Right cardiac atrium (tissue), 5 donors: ENCODE measurements around the gene LRRC59. TPM values are rescaled to one million over a fixed set of nuclear protein-coding genes. Genes with fewer than 3 reads are reported as not detected.
A peak's percentile ranks its signal among the peaks of the same experiment; 100 is the strongest.

Experiments
- ATAC-seq, 2 donors: fragments of 200-7000 bp; cut with Tn5 transposase; one replicate each; pipeline versions ENCODE4 v1.8.0 to v1.9.1; 2020; ENCODE audit warnings: moderate library complexity in 2 of 2, mild to moderate bottlenecking in 1 of 2
- DNase-seq, 3 donors: peaks; one replicate each; pipeline ENCODE4 v3.0.0-alpha.2; 2020
- H3K27ac ChIP-seq: one replicate; pipeline ENCODE4 v1.5.1; 2013; ENCODE audit warnings: mild to moderate bottlenecking, low read length, control low read depth, moderate library complexity
- H3K27me3 ChIP-seq: one replicate; pipeline ENCODE4 v1.6.1; 2013; ENCODE audit not compliant: control insufficient read depth, insufficient read depth
- H3K4me1 ChIP-seq: one replicate; pipeline ENCODE4 v1.6.1; 2013; ENCODE audit warnings: low read length; ENCODE audit not compliant: control insufficient read depth, insufficient read depth
- H3K4me3 ChIP-seq: one replicate; pipeline ENCODE4 v1.5.1; 2013; ENCODE audit warnings: low read length, control low read depth
- H3K9me3 ChIP-seq: one replicate; pipeline ENCODE4 v1.6.1; 2013; ENCODE audit warnings: low read length; ENCODE audit not compliant: control insufficient read depth
- WGBS: extraction: QIAGEN DNeasy Blood & Tissue Kit; methylation state at CpG from one replicate; pipeline ENCODE4 v1.1.7; 2013; 5-methylcytosine and 5-hydroxymethylcytosine counted together
- intact Hi-C, 4 donors: fragments of 100-400 bp; cut with DNase I; formaldehyde crosslinking; loops; one replicate each; pipeline versions ENCODE4 v1.11.0 to v1.14.0; 2022 to 2023
- polyA plus RNA-seq: library from polyadenylated mRNA; stranded (reverse); fragments of 200-250 nt; gene quantifications from one replicate; pipeline ENCODE4 v1.2.3, GENCODE V29; 2013
- total RNA-seq, 4 donors: library from RNA; stranded (reverse); fragmentation: NEBNext Ultra II Directional; extraction: Animal tissue kit (Norgen Biotek cat#: 25700); gene quantifications; one replicate each; pipeline ENCODE4 v1.2.1, GENCODE V29; 2021
- donor health status: healthy with polysubstance abuse.
- donor health status: DM: no; HTN: yes; CAD: no.
- donor health status: DM: no; HTN: no; CAD: no.
- donor health status: DM: no; HTN: yes; CAD: no; lungs with severe emphysema.
- donor health status: DM: yes; HTN: yes; CAD: no.

Gene LRRC59
- total and polyA plus RNA-seq, 5 donors = 22.0 to 62.0 (median 32.7) TPM

DNA sequence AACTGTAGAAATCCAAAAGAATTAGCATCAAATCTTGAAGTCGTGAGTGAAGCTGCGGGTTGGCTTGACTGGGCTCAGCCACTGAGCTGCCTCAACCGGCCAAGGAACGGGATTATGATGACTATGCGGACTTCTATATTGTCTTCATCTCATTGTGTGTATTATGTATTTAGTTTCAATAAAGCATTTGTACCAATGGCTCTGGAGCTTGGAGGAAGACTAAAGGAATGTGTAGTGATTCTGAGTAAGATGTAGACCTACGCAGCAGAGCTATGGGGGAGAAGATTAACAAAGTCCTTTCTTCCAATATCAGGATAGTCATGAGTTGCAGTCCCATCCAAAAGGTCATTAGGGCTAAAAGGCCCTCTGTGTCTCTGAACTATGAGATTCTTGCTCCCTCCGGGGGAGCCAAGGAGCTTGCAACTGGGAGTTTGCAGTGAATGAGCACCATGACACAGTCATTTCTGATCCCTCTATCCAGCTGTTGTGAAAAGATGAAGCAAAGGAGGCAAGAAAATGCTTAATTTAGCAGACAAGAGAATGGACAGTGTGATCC lies 16.0 kb downstream of the LRRC59 start:
- H3K4me1 ChIP-seq = no peaks in the 10 kb centered on the region
- no peaks in the 10 kb centered on the region for H3K9me3 ChIP-seq
- ATAC-seq = no peak
- 85% methylated on average over 7 of the region's 7 CpGs for WGBS
- H3K27ac ChIP-seq = no peak overlapping the region
- DNase-seq = no peak
- intact Hi-C loops = no loop called here
- H3K4me3 ChIP-seq = no peak overlapping the region
- H3K27me3 ChIP-seq = no peaks in the 10 kb centered on the region

DNA sequence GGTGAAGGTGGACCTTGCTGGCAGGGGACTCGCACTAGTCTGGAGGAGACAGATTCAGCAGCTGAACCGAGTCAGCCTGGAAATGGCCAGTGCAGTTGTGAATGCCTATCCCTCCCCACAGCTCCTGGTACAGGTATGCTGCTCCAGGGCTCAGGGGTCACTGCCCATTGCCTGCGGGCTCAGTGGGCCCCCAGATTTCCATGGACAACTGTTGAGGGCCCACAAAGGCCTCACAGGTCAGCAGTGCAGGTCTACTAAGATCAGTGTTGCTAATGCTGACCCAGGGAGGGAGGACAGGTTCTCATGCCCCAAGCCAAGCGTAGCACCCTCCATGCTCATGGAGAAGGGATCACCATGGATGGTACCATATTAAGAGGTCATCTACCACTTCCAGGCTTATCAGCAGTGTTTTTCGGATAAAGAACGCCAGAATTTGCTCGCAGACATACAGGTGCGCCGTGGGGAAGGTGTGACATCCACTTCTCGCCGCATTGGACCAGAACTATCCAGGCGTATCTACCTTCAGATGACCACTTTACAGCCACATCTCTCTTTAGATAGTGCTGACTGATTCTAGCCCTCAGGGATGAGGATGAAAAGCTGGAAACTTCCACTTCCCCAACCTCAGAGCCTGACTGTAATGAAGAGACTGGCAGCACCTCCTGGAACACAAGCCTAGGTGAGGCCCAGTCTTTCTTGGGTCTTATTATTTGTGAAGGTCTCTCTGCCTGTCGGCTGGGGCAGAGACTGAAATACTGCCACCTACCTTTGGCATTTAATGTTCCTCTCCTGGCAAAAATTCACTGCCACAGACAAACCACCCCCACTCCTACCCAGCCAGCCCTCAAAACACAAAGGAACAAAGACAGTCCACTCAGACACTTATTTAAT lies 16.7 kb downstream of the LRRC59 start:
- WGBS = 89% methylated on average over 13 of the region's 13 CpGs
- peak in 1 of 2 donors; percentile 40 for ATAC-seq
- no peaks in the 10 kb centered on the region for H3K4me1 ChIP-seq
- no peaks in the 10 kb centered on the region for H3K9me3 ChIP-seq
- H3K4me3 ChIP-seq = no peak overlapping the region
- no peaks in the 10 kb centered on the region for H3K27me3 ChIP-seq
- no peak for DNase-seq
- no peak overlapping the region for H3K27ac ChIP-seq
- intact Hi-C loops = no loop called here

DNA sequence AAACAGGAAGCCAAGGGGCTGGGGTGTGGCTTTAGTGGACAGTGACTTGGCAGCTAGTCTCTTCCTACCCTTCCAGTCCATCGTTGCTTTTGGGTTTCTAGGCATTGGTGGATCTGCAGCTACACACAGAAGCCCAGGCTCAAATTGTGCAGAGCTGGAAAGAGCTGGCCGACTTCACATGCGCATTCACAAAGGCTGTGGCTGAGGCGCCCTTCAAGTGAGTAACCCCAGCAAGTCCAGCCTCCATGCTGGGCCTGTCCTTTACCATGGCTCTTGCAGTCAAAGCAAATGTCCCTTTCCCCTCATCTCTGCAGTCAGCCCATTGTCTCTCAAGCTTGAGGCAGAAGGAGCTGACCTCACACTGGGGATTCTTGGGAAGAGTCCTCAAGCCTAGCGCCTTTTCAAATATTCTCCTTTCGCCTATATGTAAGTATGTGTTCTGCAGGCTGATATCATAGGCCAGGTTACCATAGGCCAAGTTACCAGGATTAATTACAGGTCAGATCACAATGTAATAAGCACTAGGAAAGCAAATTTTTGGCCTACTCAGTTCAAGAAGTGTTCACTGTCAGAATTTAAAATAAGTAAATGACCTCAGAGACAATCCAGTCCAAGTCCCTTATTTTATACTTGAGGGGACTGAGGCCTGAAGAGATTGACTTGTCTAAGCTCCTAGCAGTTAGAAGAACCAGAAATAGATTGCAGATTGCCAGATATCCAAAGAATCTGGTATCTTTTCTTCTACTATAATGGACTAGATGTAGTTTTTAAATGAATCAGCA lies 17.8 kb downstream of the LRRC59 start:
- no peak for ATAC-seq
- WGBS = 90% methylated on average over 6 of the region's 6 CpGs

DNA sequence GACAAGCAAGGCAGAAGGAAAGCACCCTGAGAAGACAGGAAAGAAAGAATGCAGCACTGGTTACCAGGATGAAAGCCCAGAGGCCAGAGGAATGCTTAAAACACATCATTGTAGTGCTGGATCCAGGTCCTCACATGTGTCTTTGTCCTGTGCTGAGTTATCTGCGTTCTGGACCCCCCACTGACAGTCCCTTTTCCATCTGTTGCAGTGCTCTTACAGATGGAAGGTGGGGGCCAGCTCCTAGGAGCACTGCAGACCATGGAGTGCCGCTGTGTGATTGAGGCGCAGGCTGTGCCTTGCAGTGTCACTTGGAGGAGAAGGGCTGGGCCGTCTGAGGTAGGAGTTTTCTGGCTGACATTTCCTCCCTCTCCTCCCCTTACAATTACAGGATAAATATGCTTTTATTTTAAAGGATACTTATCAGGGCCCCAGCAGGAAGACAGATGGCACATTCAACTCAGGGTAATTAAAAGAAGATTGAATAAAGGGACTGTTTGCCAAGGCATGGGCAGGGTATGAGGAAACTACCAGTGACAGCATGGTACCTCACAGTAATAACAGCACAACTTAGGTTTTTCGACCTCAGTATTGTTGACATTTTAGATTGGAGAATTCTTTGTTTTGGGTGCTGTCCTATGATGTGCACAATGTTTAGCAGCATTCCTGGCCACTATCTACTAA lies 21.3 kb downstream of the LRRC59 start:
- no peak overlapping the region for H3K4me3 ChIP-seq
- H3K9me3 ChIP-seq = no peaks in the 10 kb centered on the region
- DNase-seq = no peak
- no peak for ATAC-seq
- no peak overlapping the region for H3K27ac ChIP-seq
- H3K4me1 ChIP-seq = no peaks in the 10 kb centered on the region
- intact Hi-C loops = no loop called here
- WGBS = 78% methylated on average over 5 of the region's 5 CpGs
- H3K27me3 ChIP-seq = no peaks in the 10 kb centered on the region

More for the DNA sequence above, 17.8 kb downstream of the LRRC59 start:
- Histone ChIP-seq H3K27me3 (no peaks in the 10 kb centered on the region), H3K4me1 (no peaks in the 10 kb centered on the region), H3K27ac (no peak overlapping the region), H3K9me3 (no peaks in the 10 kb centered on the region), H3K4me3 (no peak overlapping the region)
- intact Hi-C loops = no loop called here
- DNase-seq = no peak

DNA sequence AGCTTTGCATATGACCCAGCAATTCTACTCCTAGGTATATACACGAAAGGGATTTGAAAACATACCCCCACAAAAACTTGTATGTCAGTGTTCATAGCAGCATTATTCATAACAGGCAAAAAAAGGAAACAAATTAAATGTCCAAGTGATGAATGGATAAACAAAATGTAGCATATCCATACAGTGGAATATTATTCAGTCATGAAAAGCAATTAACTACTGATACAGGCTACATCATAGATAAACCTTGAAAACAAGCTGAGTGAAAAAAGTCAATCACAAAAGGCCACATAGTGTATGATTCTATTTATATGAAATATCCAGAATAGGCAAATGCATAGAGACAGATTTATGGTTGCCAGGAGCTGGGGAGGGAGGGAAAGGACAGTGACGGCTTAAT lies 23.6 kb downstream of the LRRC59 start:
- intact Hi-C loops = no loop called here
- Histone ChIP-seq H3K27me3 (no peaks in the 10 kb centered on the region), H3K9me3 (no peaks in the 10 kb centered on the region), H3K4me1 (no peaks in the 10 kb centered on the region), H3K27ac (no peak overlapping the region), H3K4me3 (no peak overlapping the region)
- ATAC-seq (no peak), DNase-seq (no peak)
- WGBS = 81% methylated on average over 2 of the region's 2 CpGs

DNA sequence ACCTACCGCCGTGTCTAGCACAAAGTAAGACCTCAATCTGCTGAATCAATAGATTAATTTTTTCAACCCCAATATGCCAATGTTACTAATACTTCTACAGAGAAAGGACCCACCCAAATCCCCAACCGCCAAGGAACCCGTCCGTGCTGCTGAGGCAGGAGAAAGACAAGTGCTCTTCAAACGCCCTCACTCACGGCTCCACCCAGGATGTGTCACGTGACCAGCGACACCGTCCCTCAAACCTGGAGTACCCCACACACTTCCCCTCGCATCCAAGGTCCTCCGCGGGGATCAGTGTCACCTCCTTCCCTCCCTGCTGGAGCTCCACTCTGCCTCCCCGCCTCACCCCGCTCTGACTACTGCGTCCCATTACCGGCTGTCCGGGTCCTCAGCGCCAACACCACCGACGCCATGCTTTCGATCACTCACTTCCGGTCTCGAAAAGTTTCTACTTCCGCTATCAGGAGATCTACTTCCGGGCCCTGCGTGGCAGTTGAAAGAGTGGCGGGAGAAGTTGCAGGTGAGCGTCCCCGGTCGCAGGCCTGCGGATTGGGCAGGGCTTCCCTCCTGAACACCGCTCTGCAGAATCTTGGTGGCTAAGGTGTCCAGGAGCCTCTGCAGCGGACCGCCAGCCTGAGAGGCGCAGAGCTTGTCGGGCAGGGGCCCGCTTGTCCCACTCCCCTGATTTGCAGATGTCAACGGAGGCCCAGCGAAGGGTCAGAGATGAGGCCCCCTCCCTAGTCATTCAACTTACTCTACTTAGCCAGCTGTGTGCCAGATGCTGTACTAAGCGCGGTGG lies 24.4 kb downstream of the LRRC59 start, which contains the start of the genes EME1 and MRPL27:
Gene EME1 (plus strand): TSS at position 472 of the 799 bp plus-strand sequence. CDS start 1,980 bp downstream, outside the sequence.
Gene MRPL27 (minus strand): TSS at position 427 of the 799 bp plus-strand sequence. CDS start 14 bp downstream, at position 413.
- peak; percentile 94 to 95 for ATAC-seq
- DNase-seq = peak; percentile 86 to 94 (median 91)
- WGBS = 1% methylated on average over 42 of the region's 42 CpGs

DNA sequence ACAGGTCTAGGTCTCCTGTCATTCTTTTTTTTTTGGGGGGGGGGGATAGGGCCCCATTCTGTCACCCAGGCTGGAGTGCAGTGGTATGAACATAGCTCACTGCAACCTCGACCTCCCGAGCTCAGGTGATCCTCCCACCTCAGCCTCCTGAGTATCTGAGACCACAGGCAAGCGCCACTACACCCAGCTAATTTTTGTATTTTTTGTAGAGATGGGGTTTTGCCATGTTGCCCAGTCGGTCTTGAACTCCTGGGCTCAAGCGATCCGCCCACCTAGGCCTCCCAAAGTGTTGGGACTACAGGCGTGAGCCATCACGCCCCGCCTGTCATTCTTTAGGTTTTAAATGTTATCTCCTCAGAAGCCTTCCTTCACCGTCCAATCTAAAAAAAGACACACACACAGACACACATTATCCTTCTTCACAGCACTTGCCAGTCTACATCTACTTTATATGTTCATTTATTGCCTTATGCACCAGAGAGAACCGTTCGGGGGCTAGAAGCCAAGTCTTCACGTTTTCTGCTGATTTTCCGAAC lies 25.0 kb downstream of the LRRC59 start:
- DNase-seq = no peak
- Histone ChIP-seq H3K27me3 (no peaks in the 10 kb centered on the region), H3K4me1 (no peaks in the 10 kb centered on the region), H3K9me3 (no peaks in the 10 kb centered on the region), H3K4me3 (peak overlapping the region; percentile 56), H3K27ac (peak overlapping the region; percentile 88)
- peak in 1 of 2 donors; percentile 16 for ATAC-seq
- intact Hi-C loops = no loop called here
- WGBS = 20% methylated on average over 14 of the region's 14 CpGs

More for the DNA sequence above, 24.4 kb downstream of the LRRC59 start, which contains the start of the genes EME1 and MRPL27:
- no peaks in the 10 kb centered on the region for H3K27me3 ChIP-seq
- peak within 1 kb of the TSS; percentile 88 for H3K27ac ChIP-seq
- H3K9me3 ChIP-seq = no peaks in the 10 kb centered on the region
- H3K4me1 ChIP-seq = no peaks in the 10 kb centered on the region
- intact Hi-C loops = no loop called here
- H3K4me3 ChIP-seq = peak within 1 kb of the TSS; percentile 56

DNA sequence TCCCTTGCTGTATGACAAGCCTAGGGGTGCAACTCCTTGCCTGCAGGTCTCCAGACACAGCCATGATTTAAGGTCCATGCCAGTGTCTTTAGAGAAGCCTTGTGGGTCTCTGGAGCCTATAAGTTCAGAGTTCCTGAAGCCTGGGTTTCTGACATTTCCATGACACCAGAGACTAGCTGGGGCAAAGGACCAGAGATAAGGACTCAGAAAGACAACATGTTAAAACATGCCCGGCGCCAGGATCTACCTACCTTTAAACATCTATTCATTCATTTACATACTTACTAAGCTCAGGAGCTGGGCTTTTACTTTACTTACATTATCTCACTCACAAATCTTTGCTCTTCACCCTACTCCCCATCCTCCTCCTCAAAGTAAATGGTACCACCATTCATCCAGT lies 25.8 kb downstream of the LRRC59 start:
- no peaks in the 10 kb centered on the region for H3K9me3 ChIP-seq
- H3K4me3 ChIP-seq = no peak overlapping the region
- intact Hi-C loops = no loop called here
- WGBS = 95% methylated on average over 2 of the region's 2 CpGs
- no peak for ATAC-seq
- H3K4me1 ChIP-seq = no peaks in the 10 kb centered on the region
- DNase-seq = no peak
- H3K27me3 ChIP-seq = no peaks in the 10 kb centered on the region
- H3K27ac ChIP-seq = no peak overlapping the region

DNA sequence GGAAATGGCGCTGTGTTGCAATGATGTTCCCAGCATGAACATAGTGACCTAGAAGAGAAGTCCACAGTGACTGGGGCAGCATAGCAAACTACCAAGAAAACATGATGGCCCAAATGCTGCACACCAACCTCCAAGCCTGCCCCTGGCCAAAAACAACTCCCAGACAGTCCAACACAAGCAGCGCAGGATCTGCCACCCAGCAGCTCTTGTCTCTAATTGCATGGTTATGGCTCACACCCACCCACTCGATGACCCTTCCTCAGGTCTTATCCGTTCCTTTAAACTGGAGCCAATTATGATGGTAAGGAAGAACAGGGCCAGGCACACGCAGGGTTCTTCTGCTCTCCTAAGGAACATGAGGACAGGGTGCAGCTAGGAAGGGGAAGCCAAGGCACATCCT lies 27.3 kb downstream of the LRRC59 start:
- ATAC-seq = no peak
- WGBS = 90% methylated on average over 5 of the region's 5 CpGs
- intact Hi-C loops = no loop called here

More for the DNA sequence above, 27.3 kb downstream of the LRRC59 start:
- DNase-seq = no peak
- Histone ChIP-seq H3K27me3 (no peaks in the 10 kb centered on the region), H3K4me3 (no peak overlapping the region), H3K27ac (no peak overlapping the region), H3K9me3 (no peaks in the 10 kb centered on the region), H3K4me1 (no peaks in the 10 kb centered on the region)
